GM06990 (cell line): ENCODE data around the gene BBS9.

Source experiments
- DNase-seq: peaks from one replicate; pipeline ENCODE4 v3.0.0-alpha.2; 2011; ENCODE audit not compliant: insufficient read length; ENCODE audit errors: extremely low read depth
- H3K27me3 ChIP-seq: replicated peaks from 2 replicates; pipeline ENCODE4 v1.6.0; 2011; ENCODE audit warnings: low read length; ENCODE audit not compliant: control insufficient read depth, insufficient read depth
- H3K36me3 ChIP-seq: 2 replicates; pipeline ENCODE4 v1.5.1; 2011; ENCODE audit warnings: low read length; ENCODE audit not compliant: control insufficient read depth, insufficient read depth
- H3K4me3 ChIP-seq: replicated peaks from 2 replicates; pipeline ENCODE4 v1.5.1; 2011; ENCODE audit warnings: low read depth, mild to moderate bottlenecking, control low read depth, low read length
- CTCF ChIP-seq: IDR thresholded peaks from 2 replicates; pipeline ENCODE4 v1.5.1; 2011; ENCODE audit warnings: low read length, control low read depth, mild to moderate bottlenecking, inconsistent platforms; ENCODE audit not compliant: insufficient read depth, poor library complexity, severe bottlenecking

The BBS9 gene

GRCh38 chr7:33192695-33193291, 63.4 kb downstream of the BBS9 start:
- no peak for TF ChIP-seq CTCF
- Histone ChIP-seq H3K27me3 (no peaks in the 10 kb centered on the region), H3K4me3 (no peak overlapping the region), H3K36me3 (no peaks in the 10 kb centered on the region)
- DNase-seq: no peak

GRCh38 chr7:33193308-33193864, 64.0 kb downstream of the BBS9 start:
- no peak for TF ChIP-seq CTCF
- Histone ChIP-seq H3K36me3 (no peaks in the 10 kb centered on the region), H3K4me3 (no peak overlapping the region), H3K27me3 (no peaks in the 10 kb centered on the region)
- no peak for DNase-seq

GRCh38 chr7:33195264-33195663, 65.9 kb downstream of the BBS9 start:
- Histone ChIP-seq H3K27me3 (no peaks in the 10 kb centered on the region), H3K4me3 (no peak overlapping the region), H3K36me3 (no peaks in the 10 kb centered on the region)
- TF ChIP-seq CTCF: no peak
- no peak for DNase-seq

GRCh38 chr7:33196221-33196620, 66.9 kb downstream of the BBS9 start:
- H3K27me3 ChIP-seq: no peaks in the 10 kb centered on the region
- TF ChIP-seq CTCF: no peak
- DNase-seq: no peak
- no peaks in the 10 kb centered on the region for H3K36me3 ChIP-seq
- no peak overlapping the region for H3K4me3 ChIP-seq

GRCh38 chr7:33200282-33200681, 70.9 kb downstream of the BBS9 start:
- H3K36me3 ChIP-seq: no peaks in the 10 kb centered on the region
- DNase-seq: no peak
- H3K4me3 ChIP-seq: no peak overlapping the region
- no peak for TF ChIP-seq CTCF
- H3K27me3 ChIP-seq: no peaks in the 10 kb centered on the region

GRCh38 chr7:33201821-33202220, 72.5 kb downstream of the BBS9 start:
- Histone ChIP-seq H3K4me3 (no peak overlapping the region), H3K36me3 (no peaks in the 10 kb centered on the region), H3K27me3 (no peaks in the 10 kb centered on the region)
- DNase-seq: no peak
- TF ChIP-seq CTCF: no peak
